ENCODE measurements around the gene STAU1.
A peak's percentile ranks its signal among the peaks of the same experiment; 100 is the strongest.
"Not testable (repeated sequence)": the region's sequence is repeated elsewhere in the genome, so short reads cannot be mapped to it uniquely, and the experiment has no call there.

STAU1 gene

DNA sequence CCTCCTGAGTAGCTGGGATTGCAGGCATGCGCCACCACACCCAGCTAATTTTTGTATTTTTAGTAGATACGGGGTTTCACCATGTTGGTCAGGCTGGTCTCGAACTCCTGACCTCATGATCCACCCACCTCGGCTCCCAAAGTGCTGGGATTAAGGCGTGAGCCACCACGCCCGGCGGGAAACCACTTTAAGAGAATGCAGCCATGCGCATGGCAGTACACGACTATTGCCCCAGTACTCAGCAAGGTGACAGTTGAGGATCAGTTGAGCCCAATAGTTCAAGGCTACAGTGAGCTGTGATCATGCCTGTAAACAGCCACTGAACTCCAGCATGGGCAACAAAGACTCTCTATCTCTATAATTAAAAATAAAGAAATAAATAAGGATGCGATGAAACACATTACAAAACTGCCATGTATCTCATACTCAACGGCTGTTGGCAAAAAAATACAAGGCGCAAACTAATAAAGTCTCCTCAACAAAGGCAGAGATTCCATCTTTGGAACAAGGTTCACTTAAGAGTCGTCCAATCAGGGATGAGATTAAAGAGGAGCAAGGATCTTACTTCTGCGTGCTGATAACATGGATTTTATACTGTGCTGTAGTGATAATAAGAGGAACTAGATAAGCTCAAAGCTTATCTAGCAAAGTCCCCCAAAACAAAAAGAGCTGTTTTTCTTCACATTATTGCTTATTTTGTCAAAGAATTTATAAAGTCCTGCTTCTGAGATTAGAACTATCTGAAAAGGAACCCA lies 51.1 kb downstream of the STAU1 start:
- Histone ChIP-seq H3K27me3 (replicated peaks; ENCODE audit: control insufficient read depth, insufficient read depth, low read length) (no peaks in the 10 kb centered on the region), H3K4me3 (ENCODE audit: low read length) (no peak overlapping the region), H3K36me3 (ENCODE audit: control insufficient read depth, insufficient read depth, low read length, severe bottlenecking) (peaks cover 34% of the 10 kb centered on the region), H3K4me1 (ENCODE audit: control insufficient read depth, insufficient read depth, low read length) (peaks cover 14% of the 10 kb centered on the region), H3K9me3 (ENCODE audit: control insufficient read depth, low read length) (no peaks in the 10 kb centered on the region), H3K9ac (ENCODE audit: low read length) (no peak overlapping the region)
- DNase-seq (ENCODE audit: low read depth), result no peak

DNA sequence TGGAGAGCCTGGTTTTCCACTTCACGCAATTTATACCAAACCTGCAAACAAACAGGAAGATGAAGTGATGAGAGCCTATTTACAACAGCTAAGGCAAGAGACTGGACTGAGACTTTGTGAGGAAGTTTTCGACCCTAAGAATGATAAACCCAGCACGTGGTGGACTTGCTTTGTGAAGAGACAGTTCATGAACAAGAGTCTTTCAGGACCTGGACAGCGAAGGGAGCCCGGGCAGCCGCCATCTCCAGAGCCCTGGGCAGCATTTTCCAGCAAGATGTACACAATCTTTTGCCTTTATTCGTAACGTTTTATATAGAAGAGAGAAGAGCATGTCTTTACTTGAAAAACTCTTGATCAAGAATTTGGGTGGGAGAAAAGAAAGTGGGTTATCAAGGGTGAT lies 53.3 kb downstream of the STAU1 start:
- not testable (repeated sequence) for H3K4me1 ChIP-seq (ENCODE audit: control insufficient read depth, insufficient read depth, low read length); H3K9me3 ChIP-seq (ENCODE audit: control insufficient read depth, low read length); H3K9ac ChIP-seq (ENCODE audit: low read length); H3K27me3 ChIP-seq (replicated peaks; ENCODE audit: control insufficient read depth, insufficient read depth, low read length); DNase-seq (ENCODE audit: low read depth); H3K4me3 ChIP-seq (ENCODE audit: low read length)
- H3K36me3 ChIP-seq (ENCODE audit: control insufficient read depth, insufficient read depth, low read length, severe bottlenecking), result peaks cover 51% of the 10 kb centered on the region

DNA sequence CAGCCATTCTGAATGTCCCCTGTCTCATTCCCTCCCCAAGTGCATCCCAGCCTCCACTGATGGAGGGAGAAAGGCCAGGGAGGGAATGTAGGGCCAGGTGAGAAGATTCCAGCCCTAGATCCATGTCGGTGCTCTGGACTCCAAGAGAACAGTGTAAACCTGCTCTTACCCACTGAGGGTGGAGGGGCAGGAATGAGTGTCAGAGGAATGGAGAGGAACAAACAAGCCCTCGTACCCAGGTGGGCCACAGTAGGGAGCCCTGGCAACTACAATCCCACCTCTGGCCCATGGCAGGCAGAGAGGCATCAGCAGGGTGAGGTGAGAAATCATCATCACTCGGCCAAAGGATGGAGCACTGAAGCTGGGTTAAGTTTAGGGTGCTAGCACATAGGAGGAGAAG lies 54.6 kb downstream of the STAU1 start:
- H3K4me1 ChIP-seq (ENCODE audit: control insufficient read depth, insufficient read depth, low read length), result peaks cover 4% of the 10 kb centered on the region
- no peaks in the 10 kb centered on the region for H3K9me3 ChIP-seq (ENCODE audit: control insufficient read depth, low read length)
- H3K36me3 ChIP-seq (ENCODE audit: control insufficient read depth, insufficient read depth, low read length, severe bottlenecking), result peaks cover 46% of the 10 kb centered on the region
- no peak overlapping the region for H3K4me3 ChIP-seq (ENCODE audit: low read length)
- no peak overlapping the region for H3K9ac ChIP-seq (ENCODE audit: low read length)
- H3K27me3 ChIP-seq (replicated peaks; ENCODE audit: control insufficient read depth, insufficient read depth, low read length), result no peaks in the 10 kb centered on the region
- DNase-seq (ENCODE audit: low read depth), result no peak

DNA sequence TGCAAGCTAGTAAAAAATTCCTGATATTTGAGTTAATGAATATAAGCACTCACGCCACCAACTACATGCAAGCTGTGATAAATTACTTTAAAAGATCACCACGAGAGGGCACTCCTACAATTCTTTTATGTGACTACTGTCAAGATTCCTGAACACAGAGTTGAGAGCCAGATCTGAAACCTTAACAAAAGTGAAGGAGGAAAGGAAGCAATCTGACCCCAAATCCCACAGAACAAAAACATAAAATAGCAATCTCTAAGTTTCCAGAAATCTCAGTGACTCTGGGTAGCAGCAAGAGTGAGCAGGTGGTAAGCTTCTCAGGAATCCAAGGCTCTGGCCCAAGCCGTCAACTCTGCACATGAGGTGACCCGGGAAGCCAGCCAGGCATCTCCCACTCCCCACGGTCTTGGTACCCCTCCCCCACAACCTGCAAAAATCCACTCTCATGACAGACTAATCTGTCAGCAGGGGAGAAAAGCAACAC lies 55.1 kb downstream of the STAU1 start:
- H3K27me3 ChIP-seq (replicated peaks; ENCODE audit: control insufficient read depth, insufficient read depth, low read length), result no peaks in the 10 kb centered on the region
- H3K9ac ChIP-seq (ENCODE audit: low read length), result no peak overlapping the region
- DNase-seq (ENCODE audit: low read depth), result peak; percentile 89
- peaks cover 4% of the 10 kb centered on the region for H3K4me1 ChIP-seq (ENCODE audit: control insufficient read depth, insufficient read depth, low read length)
- no peak overlapping the region for H3K4me3 ChIP-seq (ENCODE audit: low read length)
- H3K9me3 ChIP-seq (ENCODE audit: control insufficient read depth, low read length), result no peaks in the 10 kb centered on the region
- H3K36me3 ChIP-seq (ENCODE audit: control insufficient read depth, insufficient read depth, low read length, severe bottlenecking), result peaks cover 46% of the 10 kb centered on the region

DNA sequence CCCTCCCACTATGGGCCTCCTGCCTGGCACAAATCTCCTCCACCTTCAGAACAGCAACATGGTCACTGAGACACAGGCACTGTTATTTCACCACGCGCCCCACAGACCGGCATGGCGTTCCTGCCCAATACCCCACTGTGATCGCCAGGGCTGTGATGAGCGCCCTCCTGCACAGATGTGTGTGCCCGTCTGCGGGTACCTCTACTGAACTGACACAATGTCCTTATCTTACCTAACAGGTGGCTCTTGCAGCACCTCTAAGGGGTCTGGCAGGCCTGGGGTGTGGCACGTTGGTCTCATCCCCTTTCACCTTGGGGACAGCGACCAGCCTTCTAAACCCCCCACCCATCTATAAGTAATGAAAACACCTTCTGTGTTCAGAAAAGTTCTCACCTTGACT lies 64.2 kb downstream of the STAU1 start:
- Histone ChIP-seq H3K36me3 (ENCODE audit: control insufficient read depth, insufficient read depth, low read length, severe bottlenecking) (peaks cover 51% of the 10 kb centered on the region), H3K4me3 (ENCODE audit: low read length) (no peak overlapping the region), H3K9ac (ENCODE audit: low read length) (no peak overlapping the region), H3K27me3 (replicated peaks; ENCODE audit: control insufficient read depth, insufficient read depth, low read length) (no peaks in the 10 kb centered on the region), H3K4me1 (ENCODE audit: control insufficient read depth, insufficient read depth, low read length) (no peaks in the 10 kb centered on the region), H3K9me3 (ENCODE audit: control insufficient read depth, low read length) (no peaks in the 10 kb centered on the region)
- DNase-seq (ENCODE audit: low read depth), result no peak

DNA sequence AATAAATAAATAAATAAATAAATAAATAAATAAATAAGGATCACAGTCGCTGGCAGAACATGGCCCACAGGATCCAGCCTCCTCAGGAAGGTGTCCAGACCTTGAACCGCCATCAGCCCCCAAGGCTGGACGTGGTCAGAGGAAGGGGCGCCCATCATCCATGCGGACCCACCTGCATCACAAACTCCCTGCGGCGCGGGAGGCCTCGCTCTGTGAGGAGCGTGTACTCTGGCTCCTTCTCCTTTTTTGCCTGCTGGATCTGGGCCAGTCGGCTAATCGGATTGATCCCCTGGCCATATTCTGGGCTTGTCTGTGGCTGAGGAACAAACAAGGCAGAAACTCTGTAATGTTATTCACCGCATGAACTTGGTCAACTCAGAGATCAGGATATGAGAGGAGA lies 65.2 kb downstream of the STAU1 start:
- no peak for DNase-seq (ENCODE audit: low read depth)
- Histone ChIP-seq H3K36me3 (ENCODE audit: control insufficient read depth, insufficient read depth, low read length, severe bottlenecking) (peaks cover 62% of the 10 kb centered on the region), H3K9me3 (ENCODE audit: control insufficient read depth, low read length) (no peaks in the 10 kb centered on the region), H3K27me3 (replicated peaks; ENCODE audit: control insufficient read depth, insufficient read depth, low read length) (no peaks in the 10 kb centered on the region), H3K4me1 (ENCODE audit: control insufficient read depth, insufficient read depth, low read length) (no peaks in the 10 kb centered on the region), H3K9ac (ENCODE audit: low read length) (no peak overlapping the region), H3K4me3 (ENCODE audit: low read length) (no peak overlapping the region)

DNA sequence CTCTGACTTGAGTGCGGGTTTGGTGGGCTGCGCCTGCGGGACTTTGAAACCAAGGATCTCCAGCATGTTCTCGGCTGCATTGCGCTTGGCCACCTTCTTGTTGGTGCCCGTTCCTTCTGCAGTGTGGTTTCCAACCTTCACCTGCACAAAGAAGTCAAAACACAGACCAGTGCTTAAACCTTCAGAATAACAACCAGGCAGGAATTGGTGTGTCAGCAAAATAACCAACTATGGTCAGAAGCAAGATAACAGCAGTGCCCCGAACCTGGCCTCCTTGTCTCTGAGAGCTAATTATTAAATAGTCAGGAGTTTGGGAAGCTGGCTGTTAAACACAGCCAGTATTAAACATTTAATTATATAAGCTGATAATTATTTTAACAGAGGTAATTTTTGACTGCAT lies 68.1 kb downstream of the STAU1 start:
- no peak for DNase-seq (ENCODE audit: low read depth)
- H3K4me3 ChIP-seq (ENCODE audit: low read length), result no peak overlapping the region
- no peak overlapping the region for H3K9ac ChIP-seq (ENCODE audit: low read length)
- H3K4me1 ChIP-seq (ENCODE audit: control insufficient read depth, insufficient read depth, low read length), result no peaks in the 10 kb centered on the region
- H3K27me3 ChIP-seq (replicated peaks; ENCODE audit: control insufficient read depth, insufficient read depth, low read length), result no peaks in the 10 kb centered on the region
- no peaks in the 10 kb centered on the region for H3K9me3 ChIP-seq (ENCODE audit: control insufficient read depth, low read length)
- peaks cover 86% of the 10 kb centered on the region for H3K36me3 ChIP-seq (ENCODE audit: control insufficient read depth, insufficient read depth, low read length, severe bottlenecking)

DNA sequence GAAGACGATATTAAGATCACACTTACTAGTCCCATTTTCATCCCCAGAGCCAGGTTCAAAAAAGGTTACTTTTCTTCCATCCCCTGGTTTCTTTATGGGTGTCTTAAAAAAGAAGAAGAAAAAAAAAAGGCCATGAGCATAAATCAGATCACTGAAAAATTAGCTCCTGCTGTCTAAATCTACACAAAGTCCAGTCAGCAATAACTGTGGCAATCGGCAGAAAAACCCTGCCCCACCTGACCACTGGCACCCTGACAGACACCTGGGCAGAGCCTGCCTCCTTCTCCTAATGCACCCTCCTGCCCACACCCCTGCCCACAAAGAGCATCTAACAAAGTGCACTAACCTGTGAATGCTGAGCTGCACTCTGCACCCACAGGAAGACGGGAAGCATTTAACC lies 69.8 kb downstream of the STAU1 start:
- no peak overlapping the region for H3K4me3 ChIP-seq (ENCODE audit: low read length)
- no peaks in the 10 kb centered on the region for H3K4me1 ChIP-seq (ENCODE audit: control insufficient read depth, insufficient read depth, low read length)
- no peaks in the 10 kb centered on the region for H3K27me3 ChIP-seq (replicated peaks; ENCODE audit: control insufficient read depth, insufficient read depth, low read length)
- peaks cover 88% of the 10 kb centered on the region for H3K36me3 ChIP-seq (ENCODE audit: control insufficient read depth, insufficient read depth, low read length, severe bottlenecking)
- no peak for DNase-seq (ENCODE audit: low read depth)
- no peak overlapping the region for H3K9ac ChIP-seq (ENCODE audit: low read length)
- H3K9me3 ChIP-seq (ENCODE audit: control insufficient read depth, low read length), result no peaks in the 10 kb centered on the region

DNA sequence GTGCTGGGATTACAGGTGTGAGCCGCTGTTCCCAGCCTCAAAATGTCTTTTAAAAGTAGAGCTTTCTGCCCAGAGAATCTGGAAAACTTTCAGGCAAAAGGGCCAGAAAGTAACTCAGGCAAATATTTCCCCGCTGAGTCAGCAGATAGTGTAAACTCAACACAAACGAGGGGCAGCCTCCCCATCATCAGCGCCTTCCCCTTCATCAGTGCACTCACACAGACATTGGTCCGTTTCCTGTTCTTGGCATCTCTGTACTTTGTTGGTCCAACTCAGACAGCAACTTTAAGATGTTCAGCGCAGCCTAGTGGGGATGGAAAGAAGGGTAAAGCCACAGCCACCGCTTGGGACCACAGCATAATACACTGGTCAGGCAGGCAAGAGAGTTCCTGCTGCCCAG lies 72.6 kb downstream of the STAU1 start:
- H3K9ac ChIP-seq (ENCODE audit: low read length), result no peak overlapping the region
- H3K27me3 ChIP-seq (replicated peaks; ENCODE audit: control insufficient read depth, insufficient read depth, low read length), result no peaks in the 10 kb centered on the region
- no peaks in the 10 kb centered on the region for H3K4me1 ChIP-seq (ENCODE audit: control insufficient read depth, insufficient read depth, low read length)
- no peak overlapping the region for H3K4me3 ChIP-seq (ENCODE audit: low read length)
- H3K36me3 ChIP-seq (ENCODE audit: control insufficient read depth, insufficient read depth, low read length, severe bottlenecking), result peaks cover 78% of the 10 kb centered on the region
- no peaks in the 10 kb centered on the region for H3K9me3 ChIP-seq (ENCODE audit: control insufficient read depth, low read length)
- DNase-seq (ENCODE audit: low read depth), result no peak

DNA sequence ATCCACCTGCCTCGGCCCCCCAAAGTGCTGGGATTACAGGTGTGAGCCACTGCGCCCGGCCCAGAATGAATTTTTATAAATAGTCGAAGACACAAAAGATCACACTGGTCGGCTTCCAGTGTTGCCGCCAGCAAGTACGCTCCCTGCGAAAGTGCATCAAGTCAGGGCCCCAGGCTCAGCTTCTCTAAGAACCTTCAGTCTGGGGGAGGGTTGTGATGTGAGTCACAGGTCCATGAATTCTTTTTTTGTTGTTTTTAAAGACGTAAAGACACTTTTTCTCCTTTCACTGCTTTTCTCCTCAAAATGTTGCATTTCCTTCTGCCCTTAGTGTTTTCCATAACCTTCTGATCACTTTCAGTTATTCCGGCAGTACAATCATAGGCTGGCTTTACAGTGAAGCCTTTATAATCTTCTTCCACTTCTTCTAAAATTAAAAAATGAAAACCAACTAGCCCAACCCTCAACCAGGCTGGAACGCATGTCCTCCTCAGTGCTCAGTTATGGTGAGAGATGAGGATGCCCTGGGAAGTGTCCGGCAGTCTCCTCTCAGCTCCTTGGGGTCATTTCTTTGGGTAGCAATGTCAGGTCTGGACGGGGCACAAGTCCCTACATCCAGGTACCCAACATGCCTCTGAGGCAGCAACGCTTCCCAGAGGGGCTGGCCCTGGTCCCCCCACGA lies 75.4 kb downstream of the STAU1 start:
- peak; percentile 30 for DNase-seq (ENCODE audit: low read depth)
- Histone ChIP-seq H3K4me3 (ENCODE audit: low read length) (no peak overlapping the region), H3K4me1 (ENCODE audit: control insufficient read depth, insufficient read depth, low read length) (no peaks in the 10 kb centered on the region), H3K27me3 (replicated peaks; ENCODE audit: control insufficient read depth, insufficient read depth, low read length) (no peaks in the 10 kb centered on the region), H3K9ac (ENCODE audit: low read length) (no peak overlapping the region), H3K36me3 (ENCODE audit: control insufficient read depth, insufficient read depth, low read length, severe bottlenecking) (peaks cover 57% of the 10 kb centered on the region), H3K9me3 (ENCODE audit: control insufficient read depth, low read length) (no peaks in the 10 kb centered on the region)

DNA sequence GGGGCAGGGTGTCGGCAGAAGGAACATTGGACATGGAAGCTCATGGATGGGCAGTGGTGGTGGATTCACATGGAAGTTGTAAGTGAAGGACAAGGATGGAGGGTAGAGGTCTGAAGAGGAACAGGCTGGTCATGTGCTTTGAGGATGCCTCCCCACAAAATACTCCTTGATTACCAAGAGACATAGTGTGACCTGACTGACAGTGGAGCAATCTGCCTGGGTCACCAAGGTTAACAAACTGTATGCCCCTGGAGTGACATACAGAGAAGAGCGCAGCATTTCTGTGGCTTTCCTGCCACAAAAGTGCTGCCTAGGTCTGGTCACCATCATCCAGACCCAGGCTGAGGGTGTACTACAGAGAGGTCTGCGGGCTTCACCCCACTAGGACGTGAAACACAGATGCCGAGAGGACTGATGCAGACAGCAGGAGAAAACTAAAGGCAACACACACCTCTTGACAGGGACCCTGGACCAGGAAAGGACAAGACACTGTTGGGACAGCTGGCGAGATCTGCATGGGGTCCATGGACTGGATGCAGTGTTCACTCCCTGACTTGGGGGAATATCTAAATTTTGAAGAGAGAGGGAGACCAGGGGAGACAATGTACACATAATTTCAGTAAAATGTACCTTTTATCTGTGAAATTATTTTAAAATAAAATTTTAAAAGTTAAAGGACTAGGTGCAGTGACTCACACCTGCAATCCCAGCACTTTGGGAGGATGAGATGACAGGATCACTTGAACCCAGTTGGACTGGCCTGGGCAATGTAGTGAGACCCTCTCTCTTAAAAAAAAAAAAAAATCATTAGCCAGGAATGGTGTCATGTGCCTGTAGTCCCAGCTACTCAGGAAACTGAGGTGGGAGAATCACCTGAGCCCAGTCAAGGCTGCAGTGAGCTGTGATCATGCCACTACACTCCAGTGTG lies 77.1 kb downstream of the STAU1 start:
- Histone ChIP-seq H3K9ac (ENCODE audit: low read length) (no peak overlapping the region), H3K4me1 (ENCODE audit: control insufficient read depth, insufficient read depth, low read length) (no peaks in the 10 kb centered on the region), H3K27me3 (replicated peaks; ENCODE audit: control insufficient read depth, insufficient read depth, low read length) (no peaks in the 10 kb centered on the region), H3K4me3 (ENCODE audit: low read length) (no peak overlapping the region), H3K9me3 (ENCODE audit: control insufficient read depth, low read length) (no peaks in the 10 kb centered on the region), H3K36me3 (ENCODE audit: control insufficient read depth, insufficient read depth, low read length, severe bottlenecking) (peaks cover 40% of the 10 kb centered on the region)
- no peak for DNase-seq (ENCODE audit: low read depth)
